Colonic mucosa (tissue), 4 donors: ENCODE results near the gene ENOPH1. TPM values are rescaled to one million over a fixed set of nuclear protein-coding genes. Genes with fewer than 3 reads are reported as not detected.

Experiments used
- DNase-seq: peaks from one replicate; pipeline ENCODE4 v3.0.0-alpha.2; 2020
- H3K27ac ChIP-seq: fragments of 200-600 bp; one replicate; pipeline ENCODE4 v1.8.0; 2021
- H3K27me3 ChIP-seq: fragments of 200-600 bp; one replicate; pipeline ENCODE4 v1.8.0; 2021
- H3K36me3 ChIP-seq: fragments of 200-600 bp; one replicate; pipeline ENCODE4 v1.8.0; 2021
- H3K4me1 ChIP-seq: fragments of 200-600 bp; one replicate; pipeline ENCODE4 v1.8.0; 2021; ENCODE audit warnings: mild to moderate bottlenecking
- H3K4me3 ChIP-seq: fragments of 200-600 bp; one replicate; pipeline ENCODE4 v1.8.0; 2021
- H3K9ac ChIP-seq, 2 donors: one replicate each; pipeline ENCODE4 v1.7.0; 2013; ENCODE audit warnings: control low read depth in 2 of 2, low read depth in 2 of 2, low read length in 2 of 2
- H3K9me3 ChIP-seq: fragments of 200-600 bp; one replicate; pipeline ENCODE4 v1.8.0; 2021
- CTCF ChIP-seq: fragments of 200-600 bp; IDR thresholded peaks from one replicate; pipeline ENCODE4 v1.8.0; 2022; ENCODE audit warnings: antibody characterized with exemption, mild to moderate bottlenecking
- intact Hi-C: fragments of 100-400 bp; cut with DNase I; formaldehyde crosslinking; loops from one replicate; pipeline ENCODE4 v1.14.1; 2022
- total RNA-seq, 2 donors: library from RNA; stranded (reverse); fragmentation: NEBNext Ultra II Directional in 1 of 2; extraction: Animal tissue kit (Norgen Biotek cat#: 25700) in 1 of 2; gene quantifications; one replicate each; pipeline ENCODE4 v1.2.1, GENCODE V29; 2021
- donor health status: healthy.
- donor health status: DM: no; HTN: no; CAD: no.
- donor health status: DM: no; HTN: no; CAD: no.

ENOPH1 gene
- total RNA-seq, 2 donors from 2014 or later: 19.9 to 38.5 TPM

DNA sequence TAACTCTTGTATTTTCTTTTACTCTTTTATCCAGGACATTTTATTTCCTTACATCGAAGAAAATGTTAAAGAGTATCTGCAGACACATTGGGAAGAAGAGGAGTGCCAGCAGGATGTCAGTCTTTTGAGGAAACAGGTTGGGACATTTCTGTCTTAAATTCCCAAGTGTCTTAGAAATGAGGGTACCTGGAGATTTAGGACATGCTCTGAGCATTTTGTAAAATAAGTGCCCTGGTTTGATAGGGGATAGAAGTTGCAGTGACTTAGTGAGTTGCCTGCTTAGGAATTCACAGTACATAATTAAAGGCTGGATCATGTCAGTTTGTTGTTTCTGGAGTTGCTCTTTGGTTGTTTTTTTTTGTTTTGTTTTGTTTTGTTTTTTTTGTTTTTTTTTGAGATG, 17.5 kb downstream of the ENOPH1 start:
- no peak for DNase-seq
- no peak for TF ChIP-seq CTCF
- Histone ChIP-seq H3K9me3 (no peaks in the 10 kb centered on the region), H3K4me1 (no peaks in the 10 kb centered on the region), H3K36me3 (peaks cover 5% of the 10 kb centered on the region), H3K4me3 (no peak overlapping the region), H3K27ac (no peak overlapping the region), H3K27me3 (no peaks in the 10 kb centered on the region), H3K9ac (no peak overlapping the region)
- intact Hi-C loops: no loop called here

DNA sequence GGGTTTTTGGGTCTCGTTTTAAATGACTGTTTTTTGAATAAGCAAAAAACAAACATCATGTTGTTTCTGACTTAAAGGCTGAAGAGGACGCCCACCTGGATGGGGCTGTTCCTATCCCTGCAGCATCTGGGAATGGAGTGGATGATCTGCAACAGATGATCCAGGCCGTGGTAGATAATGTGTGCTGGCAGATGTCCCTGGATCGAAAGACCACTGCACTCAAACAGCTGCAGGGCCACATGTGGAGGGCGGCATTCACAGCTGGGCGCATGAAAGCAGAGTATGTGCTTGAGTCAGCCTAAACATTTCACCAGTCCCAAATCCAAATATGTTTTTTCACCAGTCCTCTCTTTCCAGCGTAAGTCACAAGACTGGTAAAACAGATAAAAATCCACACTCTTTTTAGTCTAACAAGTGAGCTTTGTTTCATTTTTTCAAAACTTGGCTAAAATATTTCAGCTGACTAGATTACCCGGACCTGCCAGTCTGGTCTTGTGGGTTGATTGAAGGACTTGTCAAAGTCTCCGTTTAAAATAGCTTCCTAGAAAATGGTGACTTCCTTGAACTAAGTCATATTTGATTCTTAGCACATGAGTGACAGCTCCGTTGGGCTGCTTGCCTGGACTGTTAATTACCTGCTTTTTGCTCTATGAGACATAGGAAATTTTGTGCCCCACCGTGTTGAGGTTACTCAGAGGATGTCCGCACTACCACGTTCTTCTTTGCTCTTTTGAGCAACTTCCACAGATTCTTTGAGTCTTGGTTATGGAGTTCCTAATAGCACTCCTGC, 20.8 kb downstream of the ENOPH1 start:
- TF ChIP-seq CTCF: no peak
- Histone ChIP-seq H3K27me3 (no peaks in the 10 kb centered on the region), H3K9me3 (no peaks in the 10 kb centered on the region), H3K9ac (no peak overlapping the region), H3K4me3 (no peak overlapping the region), H3K27ac (no peak overlapping the region), H3K36me3 (peaks cover 5% of the 10 kb centered on the region), H3K4me1 (no peaks in the 10 kb centered on the region)
- intact Hi-C loops: no loop called here
- DNase-seq: no peak

- H3K27ac ChIP-seq: no peak overlapping the region
- intact Hi-C loops: no loop called here
- H3K36me3 ChIP-seq: peaks cover 5% of the 10 kb centered on the region
- H3K9me3 ChIP-seq: no peaks in the 10 kb centered on the region
- no peak for TF ChIP-seq CTCF
- no peak overlapping the region for H3K9ac ChIP-seq
- no peaks in the 10 kb centered on the region for H3K4me1 ChIP-seq
- no peaks in the 10 kb centered on the region for H3K27me3 ChIP-seq
- no peak for DNase-seq
- no peak overlapping the region for H3K4me3 ChIP-seq
These were observed 21.6 kb downstream of the ENOPH1 start for GRCh38 chr4:82452026-82452425.

DNA sequence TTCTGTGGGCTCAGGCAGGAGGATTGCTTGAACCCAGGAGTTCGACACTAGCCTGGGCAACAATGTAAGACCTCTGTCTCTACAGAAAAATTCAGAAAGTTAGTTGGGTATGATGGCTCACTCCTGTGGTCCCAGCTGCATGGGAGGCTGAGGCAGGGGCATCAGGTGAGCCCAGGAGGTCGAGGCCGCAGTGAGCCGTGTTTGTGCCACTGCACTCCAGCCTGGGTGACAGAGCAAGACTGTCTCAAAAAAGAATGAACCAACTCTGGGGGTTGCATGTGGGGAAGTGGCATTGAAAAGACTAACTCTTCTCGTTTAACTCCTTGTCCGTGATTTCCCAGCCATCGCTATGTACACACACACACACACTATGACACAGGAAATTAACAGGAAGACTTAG, 26.9 kb downstream of the ENOPH1 start:
- no peak for TF ChIP-seq CTCF
- Histone ChIP-seq H3K4me3 (no peak overlapping the region), H3K27me3 (no peaks in the 10 kb centered on the region), H3K9me3 (no peaks in the 10 kb centered on the region), H3K9ac (no peak overlapping the region), H3K4me1 (no peaks in the 10 kb centered on the region), H3K27ac (no peak overlapping the region), H3K36me3 (no peaks in the 10 kb centered on the region)
- DNase-seq: no peak
- intact Hi-C loops: no loop called here

- intact Hi-C loops: no loop called here
- no peaks in the 10 kb centered on the region for H3K36me3 ChIP-seq
- no peaks in the 10 kb centered on the region for H3K4me1 ChIP-seq
- no peaks in the 10 kb centered on the region for H3K9me3 ChIP-seq
- no peak overlapping the region for H3K9ac ChIP-seq
- no peaks in the 10 kb centered on the region for H3K27me3 ChIP-seq
- H3K4me3 ChIP-seq: no peak overlapping the region
- DNase-seq: no peak
- TF ChIP-seq CTCF: no peak
- H3K27ac ChIP-seq: no peak overlapping the region
These were observed 28.3 kb downstream of the ENOPH1 start for GRCh38 chr4:82458729-82459128.
